H54 (cell line): ENCODE measurements around the gene VCL.

Experiments
- DNase-seq: peaks from one replicate; pipeline ENCODE4 v3.0.0; 2011; ENCODE audit warnings: low spot score, mixed read lengths; ENCODE audit not compliant: insufficient read length
- FAIRE-seq: peaks from 3 replicates; lab custom pipeline; 2011; peaks lifted over from hg19 to GRCh38; lab: Jason Lieb, UNC
- POLR2A ChIP-seq: IDR thresholded peaks from 2 replicates; pipeline ENCODE4 v1.6.1; 2011; ENCODE audit warnings: low read depth, mild to moderate bottlenecking, low read length

The VCL gene

DNA sequence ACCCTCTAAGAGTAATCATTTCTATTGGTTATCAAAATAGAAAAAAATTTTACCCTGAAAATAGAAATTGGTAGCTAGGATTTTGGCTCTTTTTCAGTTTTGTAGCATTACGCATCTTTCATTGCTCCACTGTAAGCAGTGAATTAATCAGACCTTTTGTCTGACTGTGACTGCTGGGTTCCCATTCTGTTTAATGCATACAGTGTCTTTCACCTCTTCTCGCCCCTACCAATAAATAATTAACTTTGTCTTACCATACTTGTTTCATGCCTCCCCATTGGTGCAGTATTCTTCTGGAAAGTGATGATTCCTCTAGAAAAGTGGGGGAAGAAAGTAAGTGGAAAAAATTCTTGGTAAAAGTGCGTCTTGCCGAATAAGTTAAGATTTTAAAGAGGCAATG, 79.5 kb downstream of the VCL start:
- no peak for TF ChIP-seq POLR2A
- no peak for DNase-seq
- peak; percentile 30 for FAIRE-seq

DNA sequence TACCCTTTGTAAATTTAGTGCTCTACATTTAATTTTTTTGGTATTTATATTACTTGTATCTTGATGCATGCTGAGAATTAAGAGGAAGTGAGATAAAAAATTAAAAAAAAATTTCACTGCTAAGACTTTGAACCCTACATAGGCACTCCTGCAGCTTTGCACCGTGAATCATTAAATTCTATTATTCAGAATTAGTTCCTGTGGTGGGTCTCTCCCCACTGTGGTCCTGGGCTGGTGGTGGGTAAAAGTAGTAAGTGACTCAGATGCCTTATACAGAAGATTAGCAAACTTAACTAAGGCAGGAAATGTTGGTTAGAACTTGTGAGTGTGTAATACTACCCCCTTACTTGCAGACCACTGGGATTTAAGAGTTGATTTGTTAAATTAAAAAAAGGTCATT, 80.1 kb downstream of the VCL start:
- DNase-seq (no peak), FAIRE-seq (peak; percentile 90)
- TF ChIP-seq POLR2A, result no peak

GRCh38 chr10:74079028-74079935, 81.4 kb downstream of the VCL start:
- no peak for FAIRE-seq
- TF ChIP-seq POLR2A, result no peak
- no peak for DNase-seq

DNA sequence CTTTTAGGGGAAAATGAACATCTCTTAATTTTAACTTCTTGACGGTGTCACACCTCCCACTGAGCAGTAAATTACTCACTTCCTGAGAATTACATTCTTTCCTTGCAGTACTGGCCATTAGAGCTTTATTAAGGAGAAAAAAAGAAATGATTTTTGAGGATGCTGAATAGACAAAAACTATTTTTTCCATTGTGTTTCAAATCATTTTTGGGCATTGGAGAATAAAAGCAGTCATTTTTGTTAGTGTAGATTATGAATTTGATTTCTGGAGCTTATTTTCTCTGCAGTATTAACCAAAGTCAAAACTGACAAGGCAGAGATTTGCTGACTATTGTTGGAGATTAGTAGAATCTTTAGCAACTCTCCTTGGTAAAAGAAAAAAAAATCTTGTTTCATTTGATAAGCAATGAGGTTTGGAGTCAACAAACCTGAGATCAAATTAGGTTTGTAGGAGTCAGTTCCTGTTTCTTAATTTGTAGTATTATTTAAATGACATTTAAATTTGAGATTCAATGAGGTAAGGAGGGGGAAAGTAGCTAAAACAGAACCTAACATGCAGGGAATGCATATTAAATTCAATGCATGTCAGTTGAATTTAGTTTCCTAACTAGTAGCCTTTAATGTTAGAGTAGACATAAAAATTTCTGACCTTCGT, 82.1 kb downstream of the VCL start:
- no peak for DNase-seq
- no peak for TF ChIP-seq POLR2A
- peak; percentile 97 for FAIRE-seq

GRCh38 chr10:74081192-74081803, 83.4 kb downstream of the VCL start:
- TF ChIP-seq POLR2A, result no peak
- DNase-seq, result peak; percentile 31
- peak; percentile 99 for FAIRE-seq

DNA sequence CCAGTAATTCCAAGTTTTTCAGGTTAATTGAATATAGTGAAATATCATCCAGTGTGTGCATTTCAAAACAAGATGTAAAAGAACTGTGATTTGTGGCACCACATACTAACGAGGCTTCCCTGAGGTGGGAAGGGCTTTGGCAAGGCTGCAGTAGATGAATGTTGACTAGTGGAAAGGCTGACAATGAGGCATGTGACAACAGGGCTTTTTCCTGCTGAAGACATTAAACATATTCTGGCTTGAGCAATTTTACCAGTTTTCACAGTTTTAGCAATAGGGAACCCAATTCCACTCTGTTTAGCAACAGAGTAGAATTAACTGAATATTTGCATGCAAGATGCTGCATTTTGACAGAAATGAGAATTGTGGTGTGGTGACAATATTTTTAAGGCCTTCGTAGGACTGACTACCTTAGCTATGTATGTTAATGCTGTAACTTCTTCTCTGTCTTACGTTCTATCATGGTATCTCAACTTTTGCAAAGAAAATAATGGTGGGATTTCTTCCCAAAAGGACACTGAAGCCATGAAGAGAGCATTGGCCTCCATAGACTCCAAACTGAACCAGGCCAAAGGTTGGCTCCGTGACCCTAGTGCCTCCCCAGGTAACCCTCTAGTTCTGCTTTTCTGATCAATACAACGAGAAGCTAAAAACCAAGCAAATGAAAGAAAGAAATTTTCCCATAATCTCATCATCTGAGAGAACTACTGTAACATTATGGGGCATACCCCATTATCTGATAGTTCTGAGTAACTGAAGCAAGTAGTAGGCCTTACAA, 84.2 kb downstream of the VCL start:
- TF ChIP-seq POLR2A, result no peak
- peak; percentile 88 for FAIRE-seq
- no peak for DNase-seq

DNA sequence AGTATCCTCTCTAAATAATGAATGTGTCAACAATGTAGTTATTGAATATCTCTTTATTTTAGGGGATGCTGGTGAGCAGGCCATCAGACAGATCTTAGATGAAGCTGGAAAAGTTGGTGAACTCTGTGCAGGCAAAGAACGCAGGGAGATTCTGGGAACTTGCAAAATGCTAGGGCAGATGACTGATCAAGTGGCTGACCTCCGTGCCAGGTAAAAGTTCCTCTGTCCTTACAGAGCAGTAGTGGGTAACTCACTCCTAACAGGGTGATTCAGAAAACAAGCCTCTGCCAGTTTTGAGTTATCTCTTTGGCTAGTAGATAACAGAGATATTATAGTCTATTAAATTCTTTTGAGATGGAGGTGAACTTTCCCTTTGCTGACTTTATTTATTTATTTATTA, 85.4 kb downstream of the VCL start:
- FAIRE-seq (no peak), DNase-seq (no peak)
- TF ChIP-seq POLR2A, result no peak

GRCh38 chr10:74084955-74085354, 87.0 kb downstream of the VCL start:
- no peak for DNase-seq
- TF ChIP-seq POLR2A, result no peak
- FAIRE-seq, result no peak

GRCh38 chr10:74086317-74086716, 88.4 kb downstream of the VCL start:
- no peak for FAIRE-seq
- DNase-seq, result no peak
- no peak for TF ChIP-seq POLR2A

DNA sequence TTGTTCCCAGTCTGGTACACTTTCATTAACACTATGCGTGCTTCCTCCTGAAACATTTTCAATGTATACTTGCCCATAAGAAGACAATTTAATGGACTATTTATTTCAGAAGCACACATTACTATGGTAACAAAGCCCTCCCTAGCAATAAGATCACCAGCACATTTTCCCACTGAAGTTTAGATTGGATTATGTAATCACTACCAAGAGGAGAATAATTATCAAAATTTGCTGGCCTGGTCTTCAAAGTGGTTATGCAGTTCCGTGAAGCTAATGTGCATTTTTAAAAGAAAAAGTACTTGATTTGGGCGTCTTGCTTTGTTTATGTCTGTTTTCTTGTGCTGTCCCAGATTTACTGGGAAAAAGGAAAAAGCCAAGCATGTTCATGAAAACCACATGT, 90.8 kb downstream of the VCL start:
- peak; percentile 36 for FAIRE-seq

DNA sequence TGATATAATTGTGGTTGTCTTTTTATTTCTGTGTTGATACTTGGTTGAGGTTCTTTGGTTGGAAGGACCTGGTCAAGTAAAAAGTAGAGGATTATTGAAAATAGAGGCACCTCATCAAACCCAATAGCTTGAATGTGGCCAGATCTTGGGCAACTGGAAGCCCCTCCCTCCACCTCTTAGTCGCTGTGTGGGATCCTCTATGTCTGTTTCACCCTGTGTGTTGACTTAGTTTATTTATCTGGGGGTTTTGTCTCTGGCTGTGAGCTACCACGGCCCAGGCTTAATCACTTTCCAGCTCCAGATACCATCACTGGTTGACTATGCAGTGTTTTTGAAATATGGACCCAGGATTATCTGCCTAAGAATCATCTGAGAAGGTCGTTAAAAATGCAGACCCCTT, 94.5 kb downstream of the VCL start:
- DNase-seq, result no peak
- no peak for TF ChIP-seq POLR2A
- FAIRE-seq, result no peak

More for the DNA sequence above, 90.8 kb downstream of the VCL start:
- TF ChIP-seq POLR2A, result no peak
- no peak for DNase-seq

- no peak for DNase-seq
- TF ChIP-seq POLR2A, result no peak
- no peak for FAIRE-seq
Measured at GRCh38 chr10:74093530-74094164, 95.7 kb downstream of the VCL start.

DNA sequence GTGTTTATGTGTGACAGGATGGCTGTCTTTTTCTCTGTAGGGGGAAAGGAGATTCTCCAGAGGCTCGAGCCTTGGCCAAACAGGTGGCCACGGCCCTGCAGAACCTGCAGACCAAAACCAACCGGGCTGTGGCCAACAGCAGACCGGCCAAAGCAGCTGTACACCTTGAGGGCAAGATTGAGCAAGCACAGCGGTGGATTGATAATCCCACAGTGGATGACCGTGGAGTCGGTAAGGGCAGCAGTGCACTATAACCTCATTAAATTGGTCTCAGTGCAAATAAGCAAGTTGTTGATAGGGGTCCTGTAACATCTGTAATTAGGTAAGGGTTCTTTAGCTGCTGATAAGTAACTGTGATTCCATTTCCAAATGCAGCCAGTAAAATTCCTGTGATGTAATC, 96.3 kb downstream of the VCL start:
- FAIRE-seq (no peak), DNase-seq (no peak)
- TF ChIP-seq POLR2A, result no peak
